IPS DF 6.9 (cell line): Measurements from ENCODE around the gene SALL4.

Source experiments
- DNase-seq: peaks from one replicate; pipeline ENCODE4 v3.0.0-alpha.2; 2013; ENCODE audit warnings: low read depth, low spot score
- H3K27ac ChIP-seq: one replicate; pipeline ENCODE4 v1.5.1; 2013; ENCODE audit warnings: low read length, control low read depth
- H3K27me3 ChIP-seq: 2 replicates; pipeline ENCODE4 v1.6.1; 2013; ENCODE audit warnings: mild to moderate bottlenecking, low read length; ENCODE audit not compliant: control insufficient read depth, insufficient read depth
- H3K36me3 ChIP-seq: 2 replicates; pipeline ENCODE4 v1.6.1; 2013; ENCODE audit warnings: low read length; ENCODE audit not compliant: control insufficient read depth, insufficient read depth
- H3K4me1 ChIP-seq: 2 replicates; pipeline ENCODE4 v1.6.1; 2013; ENCODE audit warnings: low read length; ENCODE audit not compliant: control insufficient read depth, insufficient read depth
- H3K4me3 ChIP-seq: 2 replicates; pipeline ENCODE4 v1.5.1; 2013; ENCODE audit warnings: mild to moderate bottlenecking, low read length
- H3K9me3 ChIP-seq: 2 replicates; pipeline ENCODE4 v1.6.1; 2013; ENCODE audit warnings: low read length, inconsistent platforms; ENCODE audit not compliant: control insufficient read depth, insufficient read depth
- WGBS: extraction: QIAGEN DNeasy Blood & Tissue Kit; methylation state at CpG from one replicate; pipeline ENCODE4 v1.1.7; 2013; ENCODE audit warnings: mixed read lengths, missing lambda C conversion rate; ENCODE audit not compliant: insufficient read length, insufficient coverage; 5-methylcytosine and 5-hydroxymethylcytosine counted together

The SALL4 gene

DNA sequence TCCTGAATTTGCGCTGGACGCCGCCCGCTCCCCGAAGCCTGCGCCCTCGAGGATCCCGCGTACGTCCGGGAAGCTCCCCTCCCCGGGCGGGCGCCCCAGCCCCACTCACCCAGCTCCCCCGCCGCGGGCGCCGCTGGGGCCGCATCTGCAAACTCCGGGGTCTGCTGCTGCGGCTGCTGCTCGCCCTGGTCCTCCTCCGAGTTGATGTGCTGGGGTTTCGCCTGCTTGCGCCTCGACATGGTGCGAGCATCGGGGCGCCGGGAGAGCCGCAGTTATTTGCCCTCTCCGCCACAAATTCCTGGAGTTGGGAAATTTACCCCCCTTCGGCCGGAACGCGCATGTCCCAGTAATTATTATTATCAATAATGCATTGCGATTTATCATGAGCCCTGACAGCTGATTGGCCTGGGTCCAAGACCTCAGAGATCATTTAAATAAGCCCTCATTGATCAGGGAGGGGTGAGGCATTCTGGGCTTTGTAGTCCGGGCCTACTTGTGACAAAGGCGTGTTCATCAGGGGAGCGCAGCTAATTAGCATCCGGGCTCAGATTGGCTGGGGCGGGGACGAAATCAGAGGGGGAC, at the start of gene SALL4:
Gene SALL4 (minus strand): TSS at position 352 of the 582 bp plus-strand sequence. CDS start 113 bp downstream, at position 239.
- H3K36me3 ChIP-seq = no peaks in the 10 kb centered on the region
- H3K9me3 ChIP-seq = no peaks in the 10 kb centered on the region
- peak within 1 kb of the TSS; percentile 87 for H3K4me3 ChIP-seq
- no CpG with 5 or more reads among the region's 44 CpGs for WGBS
- peak; percentile 96 for DNase-seq
- H3K27me3 ChIP-seq = no peaks in the 10 kb centered on the region
- H3K4me1 ChIP-seq = no peaks in the 10 kb centered on the region; the same call in 1 of the 2 replicates
- H3K27ac ChIP-seq = no peak within 1 kb of the TSS

DNA sequence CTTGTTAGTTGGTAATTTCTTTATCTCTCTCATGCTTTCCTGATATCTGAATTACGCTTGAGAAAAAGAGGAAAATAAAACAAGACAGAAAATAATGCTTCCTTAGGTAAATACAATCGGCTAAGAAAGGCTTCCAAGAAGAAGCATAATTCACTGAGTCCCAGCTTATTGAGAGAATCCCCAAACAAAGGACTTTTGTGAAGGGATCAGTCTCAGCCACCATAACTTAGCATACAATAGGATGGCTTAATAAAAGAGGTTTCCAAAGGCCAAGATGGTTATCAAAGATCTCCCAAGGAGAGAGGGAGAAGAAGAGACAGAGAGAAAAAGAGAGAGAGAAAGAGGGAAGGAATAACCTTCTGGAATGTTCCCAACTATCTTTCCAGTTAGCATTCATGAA, 46.0 kb upstream of the SALL4 start:
- no peak overlapping the region for H3K27ac ChIP-seq
- no peak overlapping the region for H3K4me3 ChIP-seq
- no CpG with 5 or more reads among the region's 2 CpGs for WGBS
- DNase-seq = no peak
- H3K27me3 ChIP-seq = no peaks in the 10 kb centered on the region
- no peaks in the 10 kb centered on the region for H3K9me3 ChIP-seq
- no peaks in the 10 kb centered on the region for H3K4me1 ChIP-seq
- no peaks in the 10 kb centered on the region for H3K36me3 ChIP-seq

DNA sequence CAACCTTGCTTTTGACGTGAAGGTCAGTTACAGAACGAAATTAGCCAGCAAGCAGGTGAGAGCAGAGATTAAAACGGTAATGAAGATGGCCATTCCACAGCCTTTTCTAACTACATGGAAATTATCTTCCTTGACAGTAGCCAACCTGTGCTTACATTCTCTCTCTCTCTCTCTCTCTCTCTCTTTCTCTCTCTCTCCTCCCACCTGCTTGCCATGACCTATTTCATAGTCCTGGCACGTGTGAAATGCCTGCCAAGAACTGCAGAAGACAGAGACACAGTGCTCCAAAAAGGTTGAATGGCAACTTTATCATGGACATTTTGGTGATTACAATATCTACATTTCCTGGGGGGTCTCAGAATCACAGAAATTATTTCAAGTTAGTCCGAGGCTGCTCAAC, 38.5 kb upstream of the SALL4 start:
- no peak for DNase-seq
- Histone ChIP-seq H3K27ac (no peak overlapping the region), H3K36me3 (no peaks in the 10 kb centered on the region), H3K4me1 (no peaks in the 10 kb centered on the region), H3K4me3 (no peak overlapping the region), H3K27me3 (no peaks in the 10 kb centered on the region), H3K9me3 (no peaks in the 10 kb centered on the region)
- WGBS = no CpG with 5 or more reads among the region's 5 CpGs

DNA sequence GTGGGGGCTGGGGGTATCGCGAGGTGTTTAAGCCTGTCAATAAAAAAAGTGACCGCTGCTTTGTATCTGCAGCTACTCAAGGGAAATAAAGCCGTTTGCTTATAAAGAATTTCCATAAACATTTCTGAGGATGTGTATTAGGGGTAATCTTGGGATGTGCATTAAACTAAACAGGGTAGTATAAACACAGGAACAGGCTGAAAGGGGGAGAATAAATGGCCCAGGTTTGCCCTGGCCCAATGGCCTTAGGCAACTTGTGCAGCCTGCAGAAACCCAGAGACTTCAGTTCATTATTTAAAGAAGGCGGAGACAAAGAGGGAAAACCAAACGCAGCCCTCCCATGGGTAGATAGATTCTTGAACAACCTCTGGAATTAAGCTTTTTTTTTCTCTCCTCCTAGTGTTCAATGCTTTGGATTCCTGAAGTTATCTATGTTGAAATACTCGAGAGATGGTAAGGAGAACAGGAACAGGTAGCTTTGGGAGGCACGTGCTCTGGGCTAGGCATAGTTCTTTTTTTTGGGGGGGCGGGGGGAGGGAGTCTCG, 35.6 kb upstream of the SALL4 start:
- H3K9me3 ChIP-seq = no peaks in the 10 kb centered on the region
- H3K36me3 ChIP-seq = no peaks in the 10 kb centered on the region
- H3K4me1 ChIP-seq = no peaks in the 10 kb centered on the region
- WGBS = no CpG with 5 or more reads among the region's 10 CpGs
- H3K4me3 ChIP-seq = no peak overlapping the region; the same call in 1 of the 2 replicates
- no peaks in the 10 kb centered on the region for H3K27me3 ChIP-seq
- DNase-seq = no peak
- H3K27ac ChIP-seq = no peak overlapping the region

- WGBS = no CpG with 5 or more reads among the region's 6 CpGs
- H3K36me3 ChIP-seq = no peaks in the 10 kb centered on the region
Measured at GRCh38 chr20:51837436-51837835, 35.1 kb upstream of the SALL4 start.

DNA sequence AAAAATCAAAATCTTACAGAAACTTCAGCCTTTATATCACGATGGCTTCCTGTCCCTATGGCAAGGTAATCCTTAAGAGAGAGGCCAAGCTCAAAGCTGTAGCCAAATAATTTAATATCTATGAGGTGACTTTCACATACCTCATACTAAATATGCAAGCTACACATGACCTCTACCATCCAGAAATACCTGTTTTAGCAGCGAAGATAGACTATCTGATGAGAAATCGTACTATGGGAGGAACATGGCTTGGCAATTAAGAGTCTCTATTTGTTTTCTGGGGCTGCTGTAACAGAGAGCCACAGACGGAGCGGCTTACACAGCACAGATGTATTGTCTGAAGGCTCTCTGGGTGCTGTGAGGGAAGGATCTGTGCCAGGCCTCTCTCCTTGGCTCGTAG, 31.0 kb upstream of the SALL4 start:
- no peaks in the 10 kb centered on the region for H3K27me3 ChIP-seq
- H3K27ac ChIP-seq = no peak overlapping the region
- WGBS = no CpG with 5 or more reads among the region's 6 CpGs
- no peak overlapping the region for H3K4me3 ChIP-seq
- no peaks in the 10 kb centered on the region; the same call in 1 of the 2 replicates for H3K4me1 ChIP-seq
- no peaks in the 10 kb centered on the region for H3K9me3 ChIP-seq
- no peak for DNase-seq
- no peaks in the 10 kb centered on the region for H3K36me3 ChIP-seq

More at GRCh38 chr20:51837436-51837835, 35.1 kb upstream of the SALL4 start:
- Histone ChIP-seq H3K27me3 (no peaks in the 10 kb centered on the region), H3K4me1 (no peaks in the 10 kb centered on the region), H3K27ac (no peak overlapping the region), H3K9me3 (no peaks in the 10 kb centered on the region), H3K4me3 (no peak overlapping the region)
- no peak for DNase-seq

DNA sequence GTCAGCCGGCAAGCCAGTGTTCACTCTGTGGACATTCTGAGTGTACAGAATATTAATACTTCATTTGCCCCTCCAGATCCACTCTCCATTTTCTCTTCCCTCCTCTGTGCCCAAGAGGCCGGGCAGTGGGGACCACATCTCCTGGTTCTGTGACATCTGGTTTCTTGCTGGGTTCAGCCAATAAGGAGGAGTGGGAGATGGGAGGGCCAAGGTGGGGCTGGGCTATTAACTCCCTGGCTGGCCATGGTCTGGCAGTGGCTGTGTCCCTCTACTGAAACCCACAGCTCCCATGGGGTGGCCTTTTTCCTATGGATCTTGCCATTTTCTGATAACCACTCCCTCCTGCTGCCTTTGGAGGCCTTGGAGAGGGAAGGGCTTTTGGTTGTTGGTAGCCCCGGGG, 30.0 kb upstream of the SALL4 start:
- Histone ChIP-seq H3K27me3 (no peaks in the 10 kb centered on the region), H3K36me3 (no peaks in the 10 kb centered on the region), H3K4me1 (no peaks in the 10 kb centered on the region; the same call in 1 of the 2 replicates), H3K27ac (no peak overlapping the region), H3K9me3 (no peaks in the 10 kb centered on the region), H3K4me3 (no peak overlapping the region)
- no CpG with 5 or more reads among the region's 3 CpGs for WGBS
- DNase-seq = no peak

GRCh38 chr20:51831866-51832265, 29.5 kb upstream of the SALL4 start:
- Histone ChIP-seq H3K4me1 (no peaks in the 10 kb centered on the region; the same call in 1 of the 2 replicates), H3K27me3 (no peaks in the 10 kb centered on the region), H3K36me3 (no peaks in the 10 kb centered on the region), H3K4me3 (no peak overlapping the region), H3K27ac (no peak overlapping the region), H3K9me3 (no peaks in the 10 kb centered on the region)
- no peak for DNase-seq
- no CpG with 5 or more reads among the region's 6 CpGs for WGBS

- no peak overlapping the region for H3K4me3 ChIP-seq
- no peaks in the 10 kb centered on the region for H3K36me3 ChIP-seq
- no peaks in the 10 kb centered on the region for H3K27me3 ChIP-seq
- WGBS = no CpG with 5 or more reads among the region's 7 CpGs
- no peaks in the 10 kb centered on the region for H3K9me3 ChIP-seq
- no peaks in the 10 kb centered on the region; the same call in 1 of the 2 replicates for H3K4me1 ChIP-seq
- no peak for DNase-seq
- no peak overlapping the region for H3K27ac ChIP-seq
Measured at GRCh38 chr20:51830538-51830937, 28.2 kb upstream of the SALL4 start.

GRCh38 chr20:51828762-51829161, 26.4 kb upstream of the SALL4 start:
- Histone ChIP-seq H3K4me1 (no peaks in the 10 kb centered on the region; the same call in 1 of the 2 replicates), H3K4me3 (no peak overlapping the region), H3K27ac (no peak overlapping the region), H3K27me3 (no peaks in the 10 kb centered on the region), H3K9me3 (no peaks in the 10 kb centered on the region), H3K36me3 (no peaks in the 10 kb centered on the region)
- WGBS = no CpG with 5 or more reads among the region's 7 CpGs
- no peak for DNase-seq

DNA sequence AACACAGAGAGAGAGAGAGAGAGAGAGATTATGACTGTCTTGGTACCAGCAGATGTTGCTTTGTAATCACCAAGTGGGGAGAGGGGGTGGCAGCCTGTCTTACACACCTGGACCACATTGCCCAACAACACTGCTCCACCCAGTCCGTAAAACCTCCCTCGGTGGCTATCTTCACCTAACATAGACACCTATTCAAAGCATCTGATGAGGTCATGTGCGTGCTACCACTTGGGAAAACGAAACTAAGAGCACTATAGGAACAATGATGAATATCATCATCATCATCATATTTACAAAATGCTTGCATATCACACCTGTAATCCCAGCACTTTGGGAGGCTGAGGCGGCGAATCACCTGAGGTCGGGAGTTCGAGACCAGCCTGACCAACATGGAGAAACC, 24.1 kb upstream of the SALL4 start:
- Histone ChIP-seq H3K27ac (no peak overlapping the region), H3K36me3 (no peaks in the 10 kb centered on the region), H3K4me3 (no peak overlapping the region), H3K4me1 (no peaks in the 10 kb centered on the region; the same call in 1 of the 2 replicates), H3K27me3 (no peaks in the 10 kb centered on the region), H3K9me3 (no peaks in the 10 kb centered on the region)
- DNase-seq = no peak
- no CpG with 5 or more reads among the region's 8 CpGs for WGBS
